ENCODE results near the gene SLC9A3. TPM values are rescaled to one million over a fixed set of nuclear protein-coding genes. Genes with fewer than 3 reads are reported as not detected.

Gene SLC9A3
- total RNA-seq, 1 donor from 2014 or later = 1.0 TPM

DNA sequence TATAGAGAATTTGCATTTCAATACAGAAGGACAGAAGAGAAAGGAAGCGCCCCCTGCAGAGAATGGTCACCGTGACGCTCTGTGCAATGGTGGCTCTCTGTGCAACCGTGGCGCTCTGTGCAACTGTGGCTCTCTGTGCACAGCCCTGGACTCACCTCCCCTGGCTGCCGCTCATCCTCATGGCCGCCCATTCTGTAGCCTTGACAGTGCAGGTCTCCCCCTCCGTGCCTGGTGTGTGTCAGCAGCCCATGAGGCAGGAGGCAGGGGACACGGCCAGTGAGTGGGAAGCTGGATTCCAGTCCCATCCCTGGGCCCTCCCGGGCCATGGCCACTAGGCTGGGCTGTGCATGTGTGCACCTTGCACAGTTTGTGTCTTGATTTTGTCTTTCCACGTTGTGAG is 69.3 kb downstream of the SLC9A3 start:
- DNase-seq (ENCODE audit: low spot score) = peak; percentile 50
- intact Hi-C loops (cut with DNase I) = no loop called here

DNA sequence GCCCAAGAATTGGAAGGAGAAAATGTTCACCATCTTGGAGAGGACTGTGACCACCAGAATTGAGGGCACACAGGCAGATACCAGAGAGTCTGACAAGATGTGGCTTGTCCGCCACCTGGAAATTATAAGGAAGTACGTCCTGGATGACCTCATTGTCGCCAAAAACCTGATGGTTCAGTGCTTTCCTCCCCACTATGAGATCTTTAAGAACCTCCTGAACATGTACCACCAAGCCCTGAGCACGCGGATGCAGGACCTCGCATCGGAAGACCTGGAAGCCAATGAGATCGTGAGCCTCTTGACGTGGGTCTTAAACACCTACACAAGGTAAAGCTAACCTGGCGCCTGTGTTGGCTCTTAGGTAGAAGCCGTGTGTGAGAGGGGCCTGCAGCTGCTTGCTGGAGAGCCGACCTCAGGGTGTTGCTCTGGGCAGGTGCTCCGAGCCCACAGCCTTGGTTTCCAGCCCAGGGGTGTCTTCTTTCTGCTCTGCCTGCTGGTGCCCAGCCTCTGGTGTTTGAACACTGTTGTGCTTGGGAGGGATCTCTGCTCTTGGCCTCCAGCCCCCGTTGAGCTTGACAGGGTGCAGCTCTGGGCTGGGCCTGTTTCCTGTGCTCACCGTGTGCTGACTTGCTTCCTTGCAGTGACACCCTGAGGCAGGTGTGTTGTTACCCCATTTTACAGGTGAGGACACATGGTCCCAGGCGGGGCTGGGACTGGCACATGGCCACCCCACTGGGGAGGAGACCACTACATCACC is 70.3 kb downstream of the SLC9A3 start:
- intact Hi-C loops (cut with DNase I) = no loop called here
- DNase-seq (ENCODE audit: low spot score) = peak; percentile 68

DNA sequence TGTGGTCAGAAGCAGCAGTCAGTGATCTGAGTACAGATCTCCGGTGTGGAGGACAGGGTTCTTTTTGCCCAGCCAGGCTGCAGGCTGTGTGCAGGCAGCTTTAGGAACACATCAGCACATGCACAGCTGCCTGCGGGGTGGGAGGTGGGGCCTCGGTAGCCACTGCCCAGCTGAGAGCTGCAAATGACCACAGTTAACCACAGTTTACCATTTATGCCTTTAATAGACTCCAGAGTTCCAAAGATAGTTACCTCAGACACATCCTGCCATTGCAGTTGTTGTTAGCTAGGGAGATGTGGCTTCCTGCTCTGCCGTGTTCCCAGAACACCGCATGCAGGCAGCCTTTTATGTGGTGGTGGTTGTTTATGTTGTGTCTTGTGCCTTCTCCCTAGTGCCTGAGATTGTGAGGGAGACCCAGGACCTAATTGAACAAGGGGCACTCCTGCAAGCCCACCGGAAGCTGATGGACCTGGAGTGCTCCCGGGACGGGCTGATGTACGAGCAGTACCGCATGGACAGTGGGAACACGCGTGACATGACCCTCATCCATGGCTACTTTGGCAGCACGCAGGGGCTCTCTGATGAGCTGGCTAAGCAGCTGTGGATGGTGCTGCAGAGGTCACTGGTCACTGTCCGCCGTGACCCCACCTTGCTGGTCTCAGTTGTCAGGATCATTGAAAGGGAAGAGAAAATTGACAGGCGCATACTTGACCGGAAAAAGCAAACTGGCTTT is 71.1 kb downstream of the SLC9A3 start:
- DNase-seq (ENCODE audit: low spot score) = peak; percentile 36
- intact Hi-C loops (cut with DNase I) = no loop called here

DNA sequence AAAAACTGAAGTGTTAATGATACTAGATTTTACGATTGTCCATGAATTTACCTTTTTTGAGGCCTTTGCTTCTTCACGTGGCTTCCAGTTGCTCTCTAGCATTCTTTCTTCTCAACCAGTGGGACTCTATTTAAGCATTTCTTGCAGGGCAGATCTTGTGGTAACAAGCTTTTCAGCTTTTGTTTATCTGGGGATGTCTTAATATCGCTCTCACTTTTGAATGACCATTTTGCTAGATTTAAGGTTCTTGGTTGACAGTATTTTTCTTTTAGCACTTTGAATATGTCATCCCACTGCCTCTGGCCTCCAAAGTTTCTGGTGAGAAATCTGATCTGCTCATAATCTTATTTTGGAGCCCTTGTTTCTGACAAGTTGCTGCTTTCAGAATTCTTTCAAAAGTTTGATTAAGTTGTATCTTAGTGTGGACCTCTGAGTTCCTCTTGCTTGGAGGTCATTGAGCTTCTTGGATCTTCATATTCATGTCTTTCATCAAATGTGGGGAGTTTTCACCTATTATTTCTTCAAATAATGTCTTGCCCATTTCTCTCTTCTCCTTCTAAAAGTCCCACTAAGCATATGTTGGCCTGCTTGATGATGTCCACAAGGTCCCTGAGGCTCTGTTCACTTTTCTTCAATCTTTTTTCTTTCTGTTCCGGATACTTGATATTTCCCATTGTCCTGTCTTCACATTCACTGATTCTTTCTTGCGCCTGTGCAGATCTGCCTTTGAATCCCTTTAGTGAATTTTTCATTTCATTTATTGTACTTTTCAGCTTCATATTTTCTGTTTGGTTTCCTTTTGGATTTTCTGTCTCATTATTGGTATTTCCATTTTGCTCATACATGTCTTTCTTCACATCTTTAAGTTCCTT is 72.4 kb downstream of the SLC9A3 start:
- intact Hi-C loops (cut with DNase I) = no loop called here
- DNase-seq (ENCODE audit: low spot score) = no peak

DNA sequence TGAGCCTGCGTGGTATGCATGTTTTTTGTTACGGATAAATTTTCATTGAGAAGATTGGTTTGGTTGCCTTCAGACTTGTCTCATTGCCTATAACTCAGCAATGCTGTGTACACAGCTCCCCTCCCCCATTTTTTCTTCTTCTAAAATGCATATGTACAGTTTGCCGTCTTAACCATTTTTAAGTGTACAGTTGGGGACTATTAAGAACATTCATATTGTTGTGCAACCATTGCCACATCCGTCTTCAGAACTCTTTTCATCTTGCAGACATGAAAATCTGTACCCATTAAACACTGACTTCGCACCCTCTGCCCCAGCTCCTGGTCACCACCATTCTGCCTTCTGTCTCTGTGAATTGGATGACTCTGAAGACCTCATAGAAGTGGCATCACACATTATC is 75.1 kb downstream of the SLC9A3 start:
- DNase-seq (ENCODE audit: low spot score) = no peak
- intact Hi-C loops (cut with DNase I) = no loop called here

DNA sequence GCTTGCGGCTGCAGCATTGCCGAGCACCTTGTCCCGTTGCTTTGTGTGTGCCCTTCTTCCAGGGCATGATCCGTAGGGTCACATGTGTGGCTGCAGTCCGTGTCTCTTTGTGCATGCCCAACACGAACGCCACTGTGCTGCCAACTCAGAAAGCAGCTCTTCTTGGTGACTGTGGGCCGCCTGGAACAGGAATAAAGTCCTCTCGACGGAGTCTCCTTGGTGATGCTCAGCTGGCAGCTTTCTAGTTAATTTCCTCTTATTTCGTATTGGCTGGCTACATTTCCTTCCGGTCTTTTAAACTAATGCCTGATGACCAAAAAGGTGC is 75.5 kb downstream of the SLC9A3 start:
- intact Hi-C loops (cut with DNase I) = no loop called here

DNA sequence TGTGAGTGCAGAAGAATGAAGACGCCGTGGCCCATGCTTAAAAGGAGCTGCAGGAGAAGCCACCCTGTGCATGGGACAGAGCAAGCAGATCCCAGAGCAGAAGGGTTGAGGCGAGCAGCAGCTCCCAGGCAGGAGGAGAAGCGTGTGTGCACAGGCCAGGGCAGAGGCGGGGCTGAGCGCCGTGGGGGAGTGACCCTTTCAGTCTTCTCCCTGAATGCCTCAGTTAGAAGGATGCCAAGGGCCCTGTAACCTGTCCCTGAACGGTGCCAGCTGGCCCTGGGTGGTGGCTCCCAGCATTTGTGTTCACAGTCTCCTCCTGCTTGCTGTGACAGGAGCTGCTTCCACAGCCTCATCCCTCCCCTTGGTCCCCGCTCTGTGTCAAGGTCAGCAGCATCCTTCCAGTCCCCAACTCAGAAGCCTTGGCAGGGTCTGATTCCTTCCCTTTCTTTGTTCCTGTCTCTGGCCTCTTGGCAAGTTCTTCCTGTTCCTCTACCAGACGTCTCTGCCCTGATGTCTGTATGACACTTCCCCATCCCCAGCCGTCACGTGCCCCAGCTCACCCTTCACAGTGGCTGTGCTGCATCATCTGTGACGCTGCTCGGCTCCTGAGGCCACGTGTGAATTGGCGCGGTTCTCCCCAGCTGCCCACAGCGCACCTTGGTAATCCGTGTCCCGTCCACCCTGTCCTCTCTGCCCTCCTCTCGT is 76.0 kb downstream of the SLC9A3 start:
- DNase-seq (ENCODE audit: low spot score) = peak; percentile 87
- intact Hi-C loops (cut with DNase I) = no loop called here

More for the DNA sequence above, 75.5 kb downstream of the SLC9A3 start:
- DNase-seq (ENCODE audit: low spot score) = no peak

DNA sequence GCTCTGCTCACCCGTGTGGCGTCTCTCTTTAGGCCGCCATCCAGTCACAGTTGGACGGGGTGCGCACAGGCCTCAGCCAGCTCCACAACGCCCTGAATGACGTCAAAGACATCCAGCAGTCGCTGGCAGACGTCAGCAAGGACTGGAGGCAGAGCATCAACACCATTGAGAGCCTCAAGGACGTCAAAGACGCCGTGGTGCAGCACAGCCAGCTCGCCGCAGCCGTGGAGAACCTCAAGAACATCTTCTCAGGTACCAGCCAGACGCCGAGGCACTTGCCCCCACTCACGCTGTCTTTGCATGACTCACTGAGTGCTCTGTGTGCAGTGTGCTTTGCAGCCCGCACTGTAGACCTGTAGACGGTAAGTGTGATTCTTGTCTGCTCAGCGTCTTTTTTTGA is 76.7 kb downstream of the SLC9A3 start:
- intact Hi-C loops (cut with DNase I) = no loop called here
- peak; percentile 57 for DNase-seq (ENCODE audit: low spot score)

DNA sequence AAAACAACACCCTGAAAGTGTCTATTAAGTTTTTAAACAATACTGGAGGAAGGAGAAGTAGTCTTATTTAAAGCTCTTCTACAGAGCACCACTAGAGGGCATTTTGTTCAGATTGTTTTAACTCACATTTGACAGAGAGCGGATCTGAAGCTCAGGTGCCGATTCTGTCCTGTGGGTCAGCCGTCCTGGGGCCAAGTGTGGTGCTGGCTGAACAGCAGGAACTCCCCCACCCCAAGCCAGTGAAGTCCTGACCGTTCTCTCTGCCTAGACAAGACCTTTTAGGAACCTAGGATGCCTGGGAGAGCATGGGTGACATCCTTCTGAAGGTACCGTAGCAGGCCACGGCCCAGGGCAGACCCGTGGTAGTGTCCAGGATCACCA is 77.4 kb downstream of the SLC9A3 start:
- intact Hi-C loops (cut with DNase I) = no loop called here
- peak; percentile 54 for DNase-seq (ENCODE audit: low spot score)

DNA sequence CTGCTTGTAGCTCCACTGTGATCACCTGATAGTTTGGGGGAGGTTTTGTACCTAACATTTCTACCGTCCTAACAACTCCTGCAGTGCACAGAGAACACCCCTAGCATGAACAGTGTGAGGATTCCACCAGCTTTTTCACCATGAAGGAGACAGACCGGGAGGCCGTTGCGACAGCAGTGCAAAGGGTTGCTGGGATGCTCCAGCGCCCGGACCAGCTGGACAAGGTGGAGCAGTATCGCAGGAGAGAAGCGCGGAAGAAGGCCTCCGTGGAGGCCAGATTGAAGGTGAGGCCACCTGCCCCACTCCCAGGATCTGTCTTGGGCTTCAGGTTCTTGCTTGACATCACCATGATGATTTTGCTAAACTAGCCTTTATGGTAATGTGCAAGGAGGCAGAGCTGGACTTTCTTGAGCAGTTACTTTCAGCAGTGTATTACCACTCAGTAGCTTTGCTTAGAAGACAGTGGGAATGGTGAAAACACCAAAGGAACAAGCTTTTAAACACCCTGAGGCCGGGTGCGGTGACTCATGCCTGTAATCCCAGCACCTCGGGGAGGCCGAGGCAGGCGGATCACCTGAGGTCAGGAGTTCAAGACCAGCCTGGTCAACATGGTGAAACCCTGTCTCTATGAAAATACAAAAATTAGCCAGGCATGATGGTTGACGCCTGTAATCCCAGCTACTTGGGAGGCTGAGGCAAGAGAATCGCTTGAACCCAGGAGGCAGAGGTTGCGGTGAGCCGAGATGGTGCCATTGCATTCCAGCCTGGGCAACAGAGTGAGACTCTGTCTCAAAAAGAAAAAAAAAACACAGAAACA is 78.0 kb downstream of the SLC9A3 start:
- intact Hi-C loops (cut with DNase I) = no loop called here
- peak; percentile 58 for DNase-seq (ENCODE audit: low spot score)

DNA sequence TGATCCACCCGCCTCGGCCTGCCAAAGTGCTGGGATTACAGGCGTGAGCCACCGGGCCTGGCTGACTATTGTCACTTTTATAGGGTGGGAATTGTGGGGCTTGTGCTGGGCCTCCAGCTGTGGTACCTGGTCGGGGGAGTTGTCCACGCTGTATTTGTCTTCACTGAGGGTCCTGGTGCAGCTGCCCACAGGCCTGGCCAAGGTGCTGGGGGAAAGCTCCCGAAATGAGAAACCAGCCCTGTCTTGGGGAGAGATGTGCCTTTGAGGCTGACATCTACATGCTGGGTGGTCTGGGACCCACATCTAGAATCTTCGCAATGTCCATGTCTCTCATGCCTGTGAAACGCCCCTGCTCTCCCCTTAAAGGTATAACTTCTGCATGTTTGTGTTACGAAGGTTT is 78.7 kb downstream of the SLC9A3 start:
- intact Hi-C loops (cut with DNase I) = no loop called here
- peak; percentile 41 for DNase-seq (ENCODE audit: low spot score)

DNA sequence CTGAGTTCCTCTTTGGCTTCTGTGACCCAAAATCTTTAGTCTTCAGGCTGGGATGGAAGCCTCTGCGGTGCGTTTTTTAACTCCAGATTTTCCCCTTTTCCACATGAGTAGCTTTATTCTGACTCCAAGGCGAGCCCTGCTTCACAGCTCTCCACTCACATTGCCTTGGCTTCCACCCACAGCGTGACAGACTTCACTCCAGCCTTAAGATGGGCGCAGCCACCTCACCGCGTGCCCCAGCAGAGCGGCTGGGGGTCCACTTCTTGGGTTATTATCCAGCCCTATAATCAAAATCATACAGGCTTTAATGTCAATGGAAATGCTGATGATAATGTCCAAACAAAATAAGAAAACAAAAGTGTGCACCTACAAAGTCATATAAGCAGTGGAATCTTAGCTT is 80.0 kb downstream of the SLC9A3 start:
- DNase-seq (ENCODE audit: low spot score) = peak; percentile 36
- intact Hi-C loops (cut with DNase I) = no loop called here

DNA sequence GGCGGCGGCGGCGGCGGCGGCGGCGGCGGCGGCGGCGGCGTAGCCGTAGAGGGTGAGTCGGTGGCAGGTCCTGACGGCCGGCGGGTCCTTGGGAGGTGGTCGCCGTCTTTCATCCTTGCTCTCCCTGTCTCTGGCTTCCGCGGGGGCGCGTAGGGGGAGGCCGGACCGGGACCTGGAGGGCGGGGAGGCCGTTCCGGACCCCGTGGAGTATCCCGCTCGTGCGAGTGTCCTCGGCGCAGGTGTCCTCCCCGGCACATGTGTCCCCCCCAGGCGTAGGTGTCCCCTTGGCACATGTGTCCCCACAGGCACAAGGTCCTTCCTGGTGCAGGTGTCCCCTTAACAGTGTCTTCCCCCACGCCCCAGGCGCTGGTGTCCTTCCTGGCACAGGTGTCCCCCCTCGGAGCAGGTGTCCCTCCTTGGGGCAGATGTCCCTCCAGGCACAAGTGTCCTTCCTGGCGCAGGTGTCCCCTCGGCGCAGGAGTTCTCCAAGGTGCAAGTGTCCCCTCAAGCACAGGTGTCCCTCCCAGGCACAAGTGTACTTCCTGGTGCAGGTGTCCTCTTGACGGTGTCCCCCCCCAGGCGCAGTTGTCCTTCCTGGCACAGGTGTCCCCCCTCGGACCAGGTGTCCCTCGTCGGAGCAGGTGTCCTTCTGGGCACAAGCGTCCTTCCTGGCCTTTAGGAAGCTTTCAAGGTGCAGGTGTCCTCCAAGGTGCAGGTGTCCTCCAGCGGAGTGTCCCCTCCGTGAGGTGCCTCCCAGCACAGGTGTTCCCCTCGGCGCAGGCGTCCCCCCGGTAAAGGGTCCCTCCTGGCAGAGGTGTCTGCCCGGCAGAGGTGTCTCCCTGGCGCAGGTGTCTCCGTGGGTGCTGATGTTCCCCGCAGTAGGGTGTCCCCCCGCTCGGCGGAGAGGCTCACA is 80.8 kb downstream of the SLC9A3 start:
- intact Hi-C loops (cut with DNase I) = loop anchor here (2.0 kb wide), 1 partner anchor 27 kb away; no protein-coding TSS in a partner anchor
- peak; percentile 72 for DNase-seq (ENCODE audit: low spot score)

DNA sequence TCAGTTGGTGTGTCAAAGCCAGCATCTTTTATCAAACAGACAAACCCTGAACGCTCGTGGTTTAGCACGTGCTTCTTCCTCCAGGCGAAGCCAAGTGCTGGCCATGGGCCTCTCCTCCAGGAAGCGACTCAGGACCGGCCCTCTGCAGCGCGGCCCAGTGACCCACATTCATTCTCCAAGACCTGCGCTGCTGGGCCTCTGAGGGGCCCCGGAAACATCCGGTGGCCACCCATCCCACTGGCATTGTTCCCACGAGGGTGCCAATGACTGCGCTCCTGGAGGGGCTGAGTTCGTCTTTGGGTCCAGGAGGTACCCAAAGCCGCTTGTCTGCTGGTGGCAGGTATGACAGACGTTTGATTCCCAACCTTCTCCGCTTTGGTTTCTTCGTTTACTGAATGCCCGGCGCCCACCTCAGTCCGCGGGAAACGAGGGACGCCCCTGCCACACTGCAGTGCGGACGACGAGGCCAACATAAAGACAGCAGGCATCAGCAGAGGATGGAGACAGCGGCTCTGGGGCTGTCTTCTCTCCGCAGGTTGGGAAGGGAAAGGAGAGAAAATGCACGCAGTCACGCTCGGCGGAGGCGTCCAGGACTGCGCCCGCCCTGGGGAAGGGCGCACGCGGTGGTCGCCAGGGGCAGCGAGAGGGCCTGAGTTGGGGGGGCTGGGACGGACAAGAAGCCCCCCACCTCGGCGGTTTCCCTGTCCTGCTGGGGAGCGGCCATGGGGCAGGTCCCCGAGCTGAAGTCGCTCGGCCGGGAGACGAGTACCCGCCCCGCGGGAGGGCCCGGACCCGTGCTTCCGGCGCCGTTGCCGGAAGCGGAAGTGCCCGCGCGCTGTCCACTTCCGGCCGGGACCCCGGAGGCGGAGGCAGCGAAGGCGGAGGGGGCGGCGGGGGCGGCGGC is 81.7 kb downstream of the SLC9A3 start, which contains the start of gene EXOC3:
Gene EXOC3, plus strand, starts transcription at position 842 of the 904 bp plus-strand sequence. CDS start 3,030 bp downstream, outside the sequence.
- intact Hi-C loops (cut with DNase I) = loop anchor here (2.0 kb wide), 1 partner anchor 28 kb away; no protein-coding TSS in a partner anchor
- peak; percentile 86 for DNase-seq (ENCODE audit: low spot score)

DNA sequence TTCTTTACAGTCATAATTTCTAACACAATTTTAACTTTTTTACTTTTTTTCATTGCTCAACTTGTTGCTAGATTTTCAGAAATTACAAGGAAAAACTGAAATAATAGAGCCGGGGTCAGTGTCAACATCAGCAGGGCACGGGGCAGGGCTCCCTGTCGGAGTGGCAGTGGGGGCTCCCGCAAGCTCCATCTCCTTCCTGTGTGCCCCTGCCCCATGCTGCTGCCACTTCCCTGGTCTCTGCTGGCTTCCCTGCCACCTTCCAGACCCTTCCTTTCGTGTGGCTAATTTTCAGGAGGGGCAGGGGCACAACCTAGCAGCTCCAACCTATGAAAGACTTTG is 82.3 kb downstream of the SLC9A3 start:
- no peak for DNase-seq (ENCODE audit: low spot score)
- intact Hi-C loops (cut with DNase I) = loop anchor here (2.0 kb wide), 1 partner anchor 29 kb away; no protein-coding TSS in a partner anchor

DNA sequence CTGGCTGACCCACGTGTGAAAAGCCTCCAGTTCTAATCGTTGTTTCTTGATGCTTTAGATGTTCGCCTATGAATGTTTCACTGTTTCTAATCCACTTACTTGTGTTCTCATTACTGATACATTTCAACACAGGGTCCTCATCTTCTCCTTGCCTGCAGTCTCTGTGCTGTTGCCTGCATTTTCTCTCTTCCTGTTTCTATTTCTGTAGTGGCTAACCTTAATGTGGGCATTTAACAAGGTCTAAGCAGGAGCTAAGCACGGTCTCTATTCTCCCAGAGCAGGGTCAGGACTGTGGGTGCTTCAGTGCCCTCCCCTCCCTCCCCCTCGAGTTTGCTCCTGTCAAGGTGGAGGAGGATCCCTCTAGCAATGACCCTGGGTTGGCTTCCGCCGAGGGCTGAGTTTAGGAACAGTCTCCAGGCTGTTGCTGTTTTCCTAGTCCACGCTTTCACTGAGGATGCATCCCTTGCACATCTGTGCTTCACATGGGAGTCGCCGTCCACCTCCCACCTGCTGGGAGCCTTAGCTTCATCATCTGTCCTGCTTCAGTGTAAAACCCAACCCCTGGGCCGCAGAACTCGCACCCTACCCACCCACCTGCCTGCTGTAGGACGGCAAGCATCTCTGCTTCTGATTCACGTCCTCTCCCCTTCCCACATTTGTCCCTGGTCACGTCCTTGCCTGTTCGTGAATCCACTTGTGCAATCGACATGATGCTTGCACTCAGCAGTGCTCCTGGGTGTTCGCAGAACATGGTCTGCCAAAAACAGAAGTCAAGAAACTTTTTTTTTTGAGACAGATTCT is 83.6 kb downstream of the SLC9A3 start:
- no peak for DNase-seq (ENCODE audit: low spot score)
- intact Hi-C loops (cut with DNase I) = no loop called here

Measured in cardiac septum (tissue), 1 donor.